SHP77 (cell line): ENCODE measurements around the gene SIPA1L3.
A peak's percentile ranks its signal among the peaks of the same experiment; 100 is the strongest.
"Not testable (repeated sequence)": the region's sequence is repeated elsewhere in the genome, so short reads cannot be mapped to it uniquely, and the experiment has no call there.

Experiments used
- DNase-seq, 2 experiments: peaks; one replicate each; lab custom pipeline; 2025; lab: John Stamatoyannopoulos, UW

The SIPA1L3 gene

GRCh38 chr19:38213469-38213868 lies 306.5 kb downstream of the SIPA1L3 start:
- DNase-seq: no peak

DNA sequence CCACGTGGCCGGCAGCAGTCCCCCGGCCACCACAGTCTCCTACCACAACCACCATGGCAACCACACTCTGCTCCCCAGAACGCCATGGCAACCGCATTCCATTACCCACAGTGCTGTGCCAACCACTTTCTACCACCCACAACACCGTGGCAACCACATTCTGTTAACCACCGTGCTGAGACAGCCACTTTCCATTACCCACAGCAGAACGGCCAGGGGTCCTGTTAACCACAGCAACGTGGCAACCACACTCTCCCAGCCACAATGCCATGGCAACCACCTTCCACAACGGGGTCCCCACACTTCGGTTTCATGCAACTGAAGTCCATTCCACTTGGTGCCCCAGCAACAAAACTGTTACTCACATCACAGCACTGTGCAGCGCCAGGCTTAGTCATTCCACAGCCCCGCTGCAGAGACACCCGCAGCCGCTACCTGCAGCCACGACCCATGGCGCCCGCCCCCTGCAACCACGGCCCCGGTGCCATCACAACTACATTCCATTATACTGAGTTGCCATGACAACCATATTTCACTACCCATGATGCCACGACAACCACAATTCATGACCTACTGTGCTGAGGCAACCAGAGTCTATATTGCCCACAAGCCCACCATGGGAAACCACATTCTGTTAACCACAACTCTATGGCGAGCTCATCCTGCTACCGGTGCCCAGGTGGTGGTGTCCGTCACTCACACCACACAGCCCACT lies 307.1 kb downstream of the SIPA1L3 start:
- DNase-seq: no peak

- no peak for DNase-seq
Measured at GRCh38 chr19:38216785-38217641, 310.0 kb downstream of the SIPA1L3 start.

DNA sequence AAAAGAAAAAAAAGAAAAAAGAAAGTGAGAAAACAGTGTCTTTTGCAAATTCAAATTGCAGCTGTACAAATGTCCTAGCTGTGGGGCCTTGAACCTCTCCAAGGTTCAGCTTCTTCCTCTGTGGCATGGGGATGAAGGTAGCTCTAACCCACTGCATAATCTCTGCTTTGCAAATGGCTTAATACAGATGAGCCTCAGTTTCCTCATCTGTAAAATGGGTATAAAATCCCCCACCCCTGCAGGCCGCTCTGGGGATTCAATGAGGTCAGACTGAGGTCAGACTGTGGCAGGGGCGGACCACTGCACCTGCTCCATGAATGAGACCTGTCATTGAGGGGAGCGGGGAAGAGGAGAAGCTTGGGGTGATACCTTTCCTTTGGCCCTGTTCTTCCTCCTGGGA lies 311.2 kb downstream of the SIPA1L3 start:
- DNase-seq: no peak

DNA sequence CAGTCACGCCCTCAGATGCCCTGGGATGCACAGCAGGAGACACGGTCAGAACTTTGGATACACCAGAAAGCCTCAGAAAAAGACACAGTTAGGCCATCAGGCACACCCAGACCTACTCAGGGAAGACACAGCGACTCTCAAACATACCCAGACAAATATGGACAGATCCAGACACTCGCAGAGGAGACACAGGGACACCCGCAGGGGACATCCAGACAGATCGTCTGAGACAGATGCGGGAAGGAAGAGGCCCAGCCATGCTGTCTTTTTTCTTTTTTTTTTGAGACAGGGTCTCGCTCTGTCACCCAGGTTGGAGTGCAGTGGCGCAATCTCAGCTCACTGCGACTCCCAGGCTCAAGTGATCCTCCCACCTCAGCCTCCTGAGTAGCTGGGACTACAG lies 312.2 kb downstream of the SIPA1L3 start:
- no peak for DNase-seq

DNA sequence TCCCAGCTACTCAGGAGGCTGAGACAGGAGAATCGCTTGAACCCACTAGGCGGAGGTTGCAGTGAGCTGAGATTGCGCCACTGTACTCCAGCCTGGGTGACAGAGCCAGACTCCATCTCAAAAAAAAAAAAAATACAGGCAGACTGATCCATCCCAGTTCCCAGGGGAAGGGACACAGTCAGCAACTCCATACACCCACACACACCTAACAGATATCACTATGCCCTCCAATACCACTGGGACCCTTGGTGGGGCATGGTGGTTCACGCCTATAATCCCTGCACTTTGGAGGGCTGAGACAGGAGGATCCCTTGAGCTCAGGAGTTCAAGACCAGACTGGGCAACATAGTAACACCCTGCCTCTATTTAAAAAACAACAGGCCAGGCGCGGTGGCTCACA lies 314.4 kb downstream of the SIPA1L3 start:
- no peak for DNase-seq

- no peak for DNase-seq
Measured at GRCh38 chr19:38221919-38222830, 315.2 kb downstream of the SIPA1L3 start.

DNA sequence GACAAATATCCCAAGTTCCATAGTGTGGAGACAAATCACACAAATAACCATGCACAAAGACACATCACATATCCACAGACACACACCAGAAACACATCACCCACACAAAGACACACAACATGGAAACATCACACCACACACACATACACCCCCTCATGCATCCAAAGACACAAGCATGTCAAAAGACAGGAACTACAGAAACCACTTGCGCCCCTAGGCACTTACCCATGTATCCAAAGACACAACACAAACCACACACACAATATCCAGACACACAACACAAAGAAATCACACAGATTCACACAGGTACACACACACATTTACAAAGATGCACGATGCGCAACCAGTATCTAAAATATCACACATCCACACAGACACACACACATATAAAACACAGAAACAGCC lies 316.1 kb downstream of the SIPA1L3 start:
- DNase-seq: no peak

DNA sequence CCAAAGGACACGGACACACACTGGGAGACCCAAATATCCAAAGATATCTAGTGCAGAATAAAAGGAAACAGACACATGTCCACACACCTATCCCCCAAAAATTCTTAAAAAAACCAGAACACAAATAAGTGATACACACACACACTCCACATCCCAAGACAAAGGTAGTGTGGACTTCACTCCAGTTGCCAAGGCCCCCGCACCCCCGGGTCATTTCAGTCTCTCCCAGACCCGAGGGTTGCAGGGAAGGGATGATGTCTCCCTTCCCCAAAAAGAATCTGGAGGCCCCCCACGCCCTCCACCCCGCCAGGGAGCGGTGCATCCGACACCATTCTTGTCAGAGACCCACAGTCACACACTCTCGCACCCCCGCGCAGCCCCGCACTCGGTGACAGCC lies 316.6 kb downstream of the SIPA1L3 start:
- no peak for DNase-seq

DNA sequence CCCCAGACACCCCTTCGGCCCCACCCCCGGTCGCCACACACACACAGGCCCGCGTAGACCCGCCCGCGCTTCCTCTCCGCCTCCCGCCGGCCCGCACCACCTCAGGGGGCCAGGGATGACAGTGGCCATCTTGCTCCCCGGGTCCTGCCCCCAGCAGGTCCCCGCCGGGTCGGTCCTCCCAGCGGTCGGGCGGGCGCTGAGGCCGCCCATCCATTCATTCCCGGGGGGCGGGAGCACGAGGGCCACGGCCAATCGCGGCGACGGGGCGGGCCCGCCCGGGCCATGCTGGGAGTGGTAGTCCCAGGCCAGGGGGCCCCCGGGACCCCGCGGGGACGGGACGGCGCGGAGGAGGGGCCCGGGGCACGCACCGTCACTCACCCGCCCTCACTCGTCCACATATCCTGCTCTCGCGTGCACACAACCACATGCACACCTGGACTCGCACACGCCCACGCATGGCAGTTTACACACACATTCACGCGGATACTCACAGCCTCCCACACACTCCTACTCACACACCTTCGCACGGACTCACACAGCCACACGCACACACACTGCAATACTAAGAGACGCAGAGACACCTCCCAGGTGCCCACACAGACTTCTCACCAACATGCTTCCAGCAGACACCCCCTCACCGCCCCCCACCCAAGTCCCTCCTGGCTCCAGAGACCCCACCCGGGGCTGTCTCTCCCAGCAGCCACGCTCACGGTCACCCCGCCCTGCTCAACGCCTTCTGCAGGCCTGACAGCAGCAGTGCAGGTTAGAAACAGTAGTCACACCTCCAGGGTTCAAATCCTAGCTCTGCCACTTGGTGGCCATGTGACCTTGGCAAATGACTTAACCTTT lies 317.2 kb downstream of the SIPA1L3 start, which contains the start of gene DPF1:
TSS of gene DPF1 (minus strand) at position 209 of the 849 bp plus-strand sequence. CDS start at position 129, 80 bp downstream.
- peak; percentile 82 to 89 for DNase-seq

DNA sequence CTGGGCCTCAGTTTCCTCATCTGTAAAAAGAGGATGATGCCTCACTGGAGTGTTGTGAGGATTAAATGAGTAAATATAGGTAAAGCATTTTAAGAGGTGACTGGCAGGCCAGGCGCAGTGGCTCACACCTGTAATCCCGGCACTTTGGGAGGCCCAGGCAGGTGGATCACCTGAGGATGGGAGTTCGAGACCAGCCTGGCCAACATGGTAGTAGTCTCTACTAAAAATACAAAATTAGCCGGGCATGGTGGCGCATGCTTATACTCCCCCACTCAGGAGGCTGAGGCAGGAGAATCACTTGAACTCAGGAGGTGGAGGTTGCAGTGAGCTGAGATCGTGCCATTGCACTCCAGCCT lies 317.8 kb downstream of the SIPA1L3 start:
- DNase-seq: not testable (repeated sequence)

DNA sequence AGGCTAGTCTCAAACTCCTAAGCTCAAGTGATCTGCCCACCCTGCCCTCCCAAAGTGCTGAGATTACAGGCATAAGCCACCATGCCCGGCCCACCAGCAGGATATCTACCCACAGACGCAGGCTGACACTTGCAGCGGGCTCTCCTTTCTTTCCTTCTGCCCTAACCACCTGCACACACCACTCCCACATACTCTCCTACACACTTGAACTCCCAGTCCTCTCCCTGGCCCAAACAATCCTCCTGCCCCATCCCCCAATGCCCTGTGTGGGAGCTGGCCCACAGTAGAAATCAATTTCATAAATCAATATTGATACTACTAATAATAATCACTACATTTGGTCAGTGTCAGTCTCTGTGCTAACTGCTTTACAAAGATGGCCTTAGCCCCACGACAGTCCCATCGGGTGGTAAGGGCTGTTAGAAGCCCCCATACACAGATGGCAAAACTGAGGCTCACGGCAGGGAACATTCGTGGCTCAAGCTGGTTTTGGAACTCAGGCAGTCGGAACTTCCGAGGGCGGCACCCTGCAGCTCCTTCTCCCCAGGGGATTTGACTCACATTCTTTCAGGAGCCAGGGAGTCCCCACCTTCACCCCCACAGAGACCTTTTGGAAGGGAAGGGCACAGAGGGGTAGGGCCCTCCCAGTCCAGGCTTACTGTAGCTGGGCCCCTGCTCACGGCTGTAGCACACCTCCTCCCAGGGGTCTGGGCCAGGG lies 320.4 kb downstream of the SIPA1L3 start:
- DNase-seq: no peak

DNA sequence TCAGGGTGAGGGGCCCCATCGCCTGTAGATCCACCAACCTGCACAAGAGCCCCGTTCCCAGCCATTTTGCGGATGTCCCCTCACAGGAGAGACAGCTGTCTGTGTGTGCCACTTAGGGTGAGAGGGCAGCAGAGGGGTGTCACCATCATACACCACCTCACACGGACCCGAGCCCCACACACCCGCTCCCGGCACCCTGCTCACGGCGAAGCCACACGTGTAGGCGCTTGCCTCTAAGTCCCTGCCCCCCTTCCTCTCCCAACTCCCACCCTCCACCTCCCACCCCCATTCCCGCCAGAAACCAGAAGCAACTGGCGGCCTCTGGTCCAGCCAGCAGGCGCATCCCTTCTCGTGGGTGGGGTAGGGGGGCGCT lies 321.0 kb downstream of the SIPA1L3 start:
- no peak for DNase-seq

DNA sequence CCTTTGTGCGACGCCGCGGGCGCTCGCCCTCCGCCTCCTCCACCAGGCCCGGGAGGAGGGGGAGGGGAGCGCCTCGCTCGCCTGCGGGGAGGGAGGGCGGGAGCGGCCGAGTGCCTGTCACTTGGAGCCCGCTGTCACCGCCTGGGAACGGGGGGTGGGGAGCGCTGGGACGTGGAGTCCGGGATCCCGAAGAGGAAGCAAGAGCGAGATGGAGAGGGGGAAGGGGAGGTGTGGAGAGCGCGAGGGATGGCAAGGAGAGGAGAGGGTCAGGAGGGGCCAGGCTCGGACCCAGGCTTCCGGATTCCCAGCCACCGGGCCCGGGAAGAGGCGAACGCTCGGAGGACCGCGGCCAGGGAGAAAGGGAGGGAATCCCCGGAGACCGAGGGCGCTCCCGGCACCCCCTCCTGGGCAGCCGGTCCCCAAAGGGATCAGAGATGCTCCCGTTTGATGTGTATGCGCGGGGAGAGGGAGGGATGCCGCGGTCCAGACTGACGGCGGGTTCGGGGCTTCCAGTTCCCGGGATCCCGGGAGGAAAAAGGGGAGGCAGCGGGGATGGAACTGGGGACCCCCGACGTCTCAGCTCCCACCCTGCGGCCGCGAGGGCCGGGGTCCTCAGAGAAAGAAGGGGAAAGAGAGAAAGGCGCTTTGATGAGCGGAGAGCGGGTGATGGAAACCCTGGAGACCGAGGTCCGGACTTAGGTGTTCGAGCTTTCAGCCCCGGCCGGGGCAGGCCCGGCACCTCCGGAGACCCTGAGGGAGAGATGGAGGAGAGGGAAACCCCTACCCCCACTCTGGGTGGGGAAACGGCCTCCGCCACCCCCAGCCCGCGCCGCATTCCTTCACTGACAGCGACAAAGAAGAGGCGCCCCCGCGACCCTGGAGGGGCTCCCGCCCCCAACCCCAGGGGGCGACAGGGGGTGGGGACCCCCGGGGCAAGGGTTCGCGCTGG lies 321.8 kb downstream of the SIPA1L3 start:
- peak; percentile 33 to 47 for DNase-seq

DNA sequence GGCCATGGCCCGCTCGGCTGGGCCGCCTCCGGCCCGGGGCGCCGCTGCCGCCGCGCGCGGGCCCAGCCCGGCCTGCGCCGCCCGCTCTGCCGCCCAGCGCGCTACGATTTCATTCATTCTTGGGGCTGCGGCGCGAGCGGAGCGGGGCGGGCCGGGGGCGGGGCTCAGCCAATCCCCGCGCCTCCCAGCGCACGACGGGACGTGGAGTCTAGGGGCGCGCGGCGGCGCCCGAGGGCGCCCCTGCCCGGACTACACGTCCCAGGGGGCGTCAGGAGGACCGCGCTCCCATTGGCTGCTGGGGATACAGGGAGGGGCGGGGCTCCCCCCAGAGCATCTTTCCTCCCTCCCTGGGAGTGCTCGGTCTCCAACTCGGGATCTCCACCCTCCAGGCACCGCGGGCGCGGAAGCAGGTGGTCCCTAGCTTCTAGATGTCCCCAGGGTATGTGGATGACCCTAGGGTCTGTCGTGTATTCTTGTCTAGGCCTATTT lies 322.6 kb downstream of the SIPA1L3 start:
- peak; percentile 89 to 92 for DNase-seq

DNA sequence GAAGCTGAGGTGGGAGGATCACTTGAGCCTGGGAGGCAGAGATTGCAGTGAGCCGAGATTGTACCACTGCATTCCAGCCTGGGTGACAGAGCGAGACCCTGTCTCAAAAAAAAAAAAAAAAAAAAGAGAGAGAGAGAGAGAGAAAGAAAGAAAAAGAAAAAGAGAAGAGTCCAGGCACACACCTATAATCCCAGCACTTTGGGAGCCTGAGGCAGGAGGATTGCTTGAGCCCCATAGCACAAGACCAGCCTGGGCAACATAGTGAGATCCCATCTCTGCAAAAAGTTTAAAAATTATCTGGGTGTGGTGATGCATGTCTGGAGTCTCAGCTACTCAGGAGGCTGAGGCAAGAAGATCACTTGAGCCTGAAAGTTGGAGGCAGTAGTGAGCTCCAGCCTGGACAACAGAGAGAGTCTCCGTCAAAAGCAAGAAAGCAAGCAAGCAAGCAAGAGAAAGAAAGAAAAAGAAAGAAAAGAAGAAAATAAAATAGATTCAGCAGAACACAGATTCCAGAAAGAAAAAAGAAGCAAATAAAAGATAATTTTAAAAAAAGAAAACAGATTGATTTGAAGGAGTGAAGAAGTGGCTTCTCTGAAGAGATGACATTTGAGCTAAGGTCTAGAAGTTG lies 323.6 kb downstream of the SIPA1L3 start:
- DNase-seq: not testable (repeated sequence)

- no peak for DNase-seq
Measured at GRCh38 chr19:38231918-38232317, 324.9 kb downstream of the SIPA1L3 start.

- DNase-seq: peak; percentile 68 to 73
Measured at GRCh38 chr19:38233740-38234251, 326.8 kb downstream of the SIPA1L3 start.

GRCh38 chr19:38234615-38235014 lies 327.6 kb downstream of the SIPA1L3 start:
- no peak for DNase-seq
